Lower lobe of right lung (tissue), 2 donors: ENCODE measurements around the gene TXNDC5. TPM values are rescaled to one million over a fixed set of nuclear protein-coding genes. Genes with fewer than 3 reads are reported as not detected.

ENCODE experiments used
- ATAC-seq, 2 donors: fragments of 200-7000 bp; cut with Tn5 transposase; one replicate each; pipeline ENCODE4 v1.9.1; 2020 to 2022; ENCODE audit warnings: mild to moderate bottlenecking in 2 of 2, moderate library complexity in 2 of 2
- DNase-seq: peaks from one replicate; pipeline ENCODE4 v3.0.0-alpha.2; 2020
- H3K27ac ChIP-seq: fragments of 200-600 bp; one replicate; pipeline ENCODE4 v1.8.0; 2022
- H3K27me3 ChIP-seq: fragments of 200-600 bp; one replicate; pipeline ENCODE4 v1.8.0; 2022; ENCODE audit warnings: low read depth
- H3K36me3 ChIP-seq: fragments of 200-600 bp; one replicate; pipeline ENCODE4 v1.8.0; 2022; ENCODE audit warnings: mild to moderate bottlenecking
- H3K4me1 ChIP-seq: fragments of 200-600 bp; one replicate; pipeline ENCODE4 v1.8.0; 2022
- H3K4me3 ChIP-seq: fragments of 200-600 bp; one replicate; pipeline ENCODE4 v1.8.0; 2022; ENCODE audit warnings: mild to moderate bottlenecking
- H3K9me3 ChIP-seq: fragments of 200-600 bp; one replicate; pipeline ENCODE4 v1.8.0; 2022
- intact Hi-C: fragments of 100-400 bp; cut with DNase I; formaldehyde crosslinking; loops from one replicate; pipeline ENCODE4 v1.11.0; 2022
- total RNA-seq: library from RNA; stranded (reverse); fragmentation: NEBNext Ultra II Directional; extraction: Animal tissue kit (Norgen Biotek cat#: 25700); gene quantifications from one replicate; pipeline ENCODE4 v1.2.1, GENCODE V29; 2021
- TF ChIP-seq, protein P1 (sequence below): fragments of 200-600 bp; IDR thresholded peaks from one replicate; pipeline ENCODE4 v1.8.0; 2022; ENCODE audit warnings: antibody characterized with exemption, mild to moderate bottlenecking
- donor health status: DM: no; HTN: yes; CAD: no; lungs with severe emphysema.

The TXNDC5 gene
- total RNA-seq, 1 donor from 2014 or later = 98.3 TPM

DNA sequence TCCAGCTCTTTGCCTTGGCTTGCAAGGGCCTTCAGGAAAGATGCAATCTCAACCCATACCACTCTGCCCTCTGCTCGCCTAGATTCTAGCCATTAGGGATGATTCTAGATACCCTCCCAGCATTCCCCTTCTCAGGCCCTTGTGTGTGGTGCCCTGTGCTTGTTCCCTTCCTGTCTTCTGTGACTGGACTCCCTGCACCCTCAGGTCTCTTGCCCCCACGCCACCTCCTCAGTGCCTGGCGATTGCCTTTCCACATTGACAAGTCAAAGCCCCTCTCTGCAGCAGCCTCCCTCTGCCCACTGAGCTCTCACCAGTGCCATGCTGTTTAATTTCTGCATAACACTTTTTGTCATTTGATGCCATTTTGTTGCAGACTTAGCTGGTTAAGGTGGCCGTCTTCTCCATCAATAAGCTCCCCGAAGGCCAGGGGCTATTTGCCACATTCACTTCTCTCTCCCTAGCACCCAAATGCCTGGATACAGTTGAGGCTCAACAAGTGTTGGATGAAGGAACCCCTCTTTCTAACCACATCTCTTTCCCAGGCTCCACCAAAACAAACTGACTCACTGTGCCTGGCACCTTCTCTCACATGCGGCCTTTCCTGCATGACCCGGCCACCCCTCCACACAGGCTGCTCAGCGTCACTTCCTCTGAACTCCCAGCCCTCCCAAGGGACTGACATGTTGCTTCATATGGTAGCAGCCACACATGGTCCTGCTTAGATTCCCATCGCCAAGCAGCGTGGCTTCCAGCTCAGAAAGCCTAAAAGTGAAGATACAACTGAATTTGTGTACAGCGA is 4.6 kb upstream of the TXNDC5 start:
- H3K27me3 ChIP-seq = no peaks in the 10 kb centered on the region
- TF ChIP-seq, protein P1, sequence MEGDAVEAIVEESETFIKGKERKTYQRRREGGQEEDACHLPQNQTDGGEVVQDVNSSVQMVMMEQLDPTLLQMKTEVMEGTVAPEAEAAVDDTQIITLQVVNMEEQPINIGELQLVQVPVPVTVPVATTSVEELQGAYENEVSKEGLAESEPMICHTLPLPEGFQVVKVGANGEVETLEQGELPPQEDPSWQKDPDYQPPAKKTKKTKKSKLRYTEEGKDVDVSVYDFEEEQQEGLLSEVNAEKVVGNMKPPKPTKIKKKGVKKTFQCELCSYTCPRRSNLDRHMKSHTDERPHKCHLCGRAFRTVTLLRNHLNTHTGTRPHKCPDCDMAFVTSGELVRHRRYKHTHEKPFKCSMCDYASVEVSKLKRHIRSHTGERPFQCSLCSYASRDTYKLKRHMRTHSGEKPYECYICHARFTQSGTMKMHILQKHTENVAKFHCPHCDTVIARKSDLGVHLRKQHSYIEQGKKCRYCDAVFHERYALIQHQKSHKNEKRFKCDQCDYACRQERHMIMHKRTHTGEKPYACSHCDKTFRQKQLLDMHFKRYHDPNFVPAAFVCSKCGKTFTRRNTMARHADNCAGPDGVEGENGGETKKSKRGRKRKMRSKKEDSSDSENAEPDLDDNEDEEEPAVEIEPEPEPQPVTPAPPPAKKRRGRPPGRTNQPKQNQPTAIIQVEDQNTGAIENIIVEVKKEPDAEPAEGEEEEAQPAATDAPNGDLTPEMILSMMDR = no peak
- no peak overlapping the region for H3K27ac ChIP-seq
- peaks cover 5% of the 10 kb centered on the region for H3K4me1 ChIP-seq
- no peak overlapping the region for H3K4me3 ChIP-seq
- no peaks in the 10 kb centered on the region for H3K9me3 ChIP-seq
- intact Hi-C loops = no loop called here
- H3K36me3 ChIP-seq = no peaks in the 10 kb centered on the region
- ATAC-seq = no peak
- DNase-seq = no peak

DNA sequence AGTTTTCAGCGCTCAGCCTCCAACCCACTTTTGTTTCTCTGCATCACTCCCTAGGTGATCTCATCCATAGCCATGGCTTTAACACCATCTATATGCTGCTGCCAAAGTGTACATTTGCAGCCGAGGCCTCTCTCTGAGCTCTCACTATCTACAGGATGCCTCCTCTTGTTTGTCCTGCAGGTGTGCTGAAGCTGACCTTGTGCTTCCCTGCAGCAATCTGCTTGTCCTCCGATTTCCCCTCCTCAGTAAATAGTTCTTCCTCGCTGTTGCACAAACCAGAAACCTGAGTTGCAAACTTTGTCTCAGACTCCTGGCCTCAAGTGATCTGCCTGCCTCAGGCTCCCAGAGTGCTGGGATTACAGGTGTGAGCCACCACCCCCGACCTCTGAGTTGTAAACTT is 3.7 kb upstream of the TXNDC5 start:
- Histone ChIP-seq H3K4me3 (no peak overlapping the region), H3K27me3 (no peaks in the 10 kb centered on the region), H3K36me3 (no peaks in the 10 kb centered on the region), H3K4me1 (peaks cover 10% of the 10 kb centered on the region), H3K9me3 (no peaks in the 10 kb centered on the region), H3K27ac (no peak overlapping the region)
- intact Hi-C loops = no loop called here
- ATAC-seq (no peak), DNase-seq (no peak)
- TF ChIP-seq, protein P1 = no peak

DNA sequence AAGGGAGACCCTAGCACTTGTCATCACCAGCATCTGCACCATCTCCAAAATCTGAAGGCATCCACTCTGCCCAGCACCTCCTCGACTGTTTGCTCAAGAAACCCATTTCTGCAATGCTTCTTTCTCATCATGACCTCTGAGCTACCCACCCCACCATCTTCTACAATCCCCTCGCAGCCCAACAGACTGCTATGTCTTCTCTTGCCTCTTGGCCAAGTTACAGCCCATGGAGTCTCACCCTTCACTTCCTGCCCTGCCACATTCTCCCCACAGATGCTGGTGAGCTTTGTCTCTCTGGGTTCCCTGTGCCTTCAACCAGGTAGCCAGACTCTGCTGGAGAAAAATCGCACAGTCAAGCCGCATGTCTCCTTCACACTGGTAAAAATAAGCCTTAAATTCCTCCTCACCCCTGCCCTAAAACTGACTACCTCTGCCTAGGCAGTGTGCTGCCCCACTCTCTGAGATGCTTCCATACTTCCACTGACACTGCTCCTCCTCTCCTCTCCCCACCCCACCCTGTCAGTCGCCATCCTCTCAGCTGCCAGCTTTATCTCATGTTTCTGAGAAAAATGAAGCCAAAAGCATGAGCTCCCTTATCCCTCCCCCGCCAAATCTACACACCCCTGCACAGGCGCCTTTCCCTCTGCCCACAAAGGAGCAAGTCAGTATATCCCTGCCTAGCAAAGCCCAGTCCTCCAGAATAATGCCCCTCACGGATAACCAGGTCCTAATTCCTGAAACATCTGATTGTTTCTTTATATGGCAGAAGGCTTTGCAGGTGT is 2.3 kb upstream of the TXNDC5 start:
- no peaks in the 10 kb centered on the region for H3K9me3 ChIP-seq

DNA sequence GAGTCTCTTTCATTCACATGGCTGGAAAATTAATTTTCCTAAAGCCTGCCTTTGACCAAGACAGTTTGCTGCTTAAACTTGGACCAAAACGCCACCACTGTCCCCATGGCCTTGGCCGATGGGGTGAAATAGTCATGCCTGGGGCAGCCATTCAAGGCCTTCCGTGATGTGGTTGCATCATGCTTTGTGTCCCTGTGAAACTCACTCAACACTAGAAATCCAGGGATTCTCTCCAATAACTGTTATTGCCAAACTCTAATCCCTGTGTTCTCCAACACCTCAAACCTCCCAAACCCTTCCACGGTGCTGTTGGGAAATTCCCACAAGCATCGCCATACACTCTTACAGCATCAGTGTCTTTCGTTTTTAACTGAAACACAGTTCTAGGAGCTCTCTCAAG is 1.4 kb upstream of the TXNDC5 start:
- Histone ChIP-seq H3K4me1 (peaks cover 32% of the 10 kb centered on the region), H3K36me3 (no peaks in the 10 kb centered on the region), H3K27me3 (no peaks in the 10 kb centered on the region), H3K4me3 (no peak overlapping the region), H3K9me3 (no peaks in the 10 kb centered on the region), H3K27ac (no peak overlapping the region)
- ATAC-seq (no peak), DNase-seq (no peak)
- TF ChIP-seq, protein P1 = no peak
- intact Hi-C loops = no loop called here

More for the DNA sequence above, 2.3 kb upstream of the TXNDC5 start:
- no peak for ATAC-seq
- no peak overlapping the region for H3K4me3 ChIP-seq
- TF ChIP-seq, protein P1 = no peak
- H3K36me3 ChIP-seq = no peaks in the 10 kb centered on the region
- no peaks in the 10 kb centered on the region for H3K27me3 ChIP-seq
- DNase-seq = no peak
- no peak overlapping the region for H3K27ac ChIP-seq
- intact Hi-C loops = no loop called here
- H3K4me1 ChIP-seq = peaks cover 23% of the 10 kb centered on the region

DNA sequence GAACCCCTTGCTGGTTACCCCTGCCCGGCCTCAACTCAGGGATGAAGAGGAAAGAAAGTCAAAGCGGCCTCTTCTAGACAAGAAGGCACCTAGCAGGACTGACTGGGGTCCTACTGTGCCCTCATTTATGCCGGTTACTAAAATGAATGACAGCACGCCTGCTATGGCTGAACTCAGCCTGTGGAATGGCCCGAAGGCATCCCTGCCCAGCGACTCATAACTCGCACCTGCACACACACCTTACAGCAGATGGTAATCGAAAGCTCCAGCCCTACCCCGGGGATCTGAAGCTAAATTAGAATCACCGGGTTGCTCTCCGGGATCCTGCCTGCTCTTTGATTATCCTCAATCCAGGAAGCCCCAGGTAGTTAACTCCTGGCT is 747 bp upstream of the TXNDC5 start:
- intact Hi-C loops = no loop called here
- Histone ChIP-seq H3K27me3 (no peaks in the 10 kb centered on the region), H3K9me3 (no peaks in the 10 kb centered on the region), H3K4me3 (peak overlapping the region; percentile 65), H3K36me3 (no peaks in the 10 kb centered on the region), H3K27ac (peak overlapping the region; percentile 68), H3K4me1 (peaks cover 36% of the 10 kb centered on the region)
- DNase-seq (no peak), ATAC-seq (no peak)
- TF ChIP-seq, protein P1 = no peak
